Ovary (tissue), 9 donors: ENCODE measurements around the gene TGFBR1. TPM values are rescaled to one million over a fixed set of nuclear protein-coding genes. Genes with fewer than 3 reads are reported as not detected.

Source experiments
- DNase-seq, 5 donors: peaks; one replicate each; pipeline ENCODE4 v3.0.0-alpha.2; 2019 to 2020
- H3K27ac ChIP-seq, 2 donors: fragments of 200-600 bp; one replicate each; pipeline versions ENCODE4 v1.5.1 to v1.8.0; 2019 to 2022
- H3K27me3 ChIP-seq: fragments of 200-600 bp; one replicate; pipeline ENCODE4 v1.8.0; 2022
- H3K36me3 ChIP-seq: fragments of 200-600 bp; sonication (generic); one replicate; pipeline ENCODE4 v1.5.1; 2019
- H3K4me1 ChIP-seq: one replicate; pipeline ENCODE4 v1.8.1; 2013; ENCODE audit warnings: mild to moderate bottlenecking, moderate library complexity; ENCODE audit not compliant: insufficient read depth
- H3K4me3 ChIP-seq: fragments of 200-600 bp; sonication (generic); one replicate; pipeline ENCODE4 v1.5.1; 2017
- H3K9me3 ChIP-seq, 2 donors: fragments of 200-600 bp in 1 of 2; sonication (generic) in 1 of 2; one replicate each; pipeline versions ENCODE4 v1.5.1 to v1.8.1; 2013 to 2019; ENCODE audit warnings: mild to moderate bottlenecking in 1 of 2, moderate library complexity in 1 of 2
- EP300 ChIP-seq: sonication (generic); formaldehyde crosslinking; IDR thresholded peaks from one replicate; pipeline ENCODE4 v1.6.1; 2017; ENCODE audit warnings: antibody characterized with exemption
- POLR2A ChIP-seq: fragments of 450-650 bp; IDR thresholded peaks from one replicate; pipeline ENCODE4 v1.6.1; 2017; ENCODE audit warnings: antibody characterized with exemption, mild to moderate bottlenecking, moderate library complexity
- WGBS, 3 donors: extraction: QIAGEN DNeasy Blood & Tissue Kit in 1 of 3; methylation state at CpG; one replicate each; pipeline versions ENCODE4 v1.1.5 to v1.1.7; 2013 to 2017; 5-methylcytosine and 5-hydroxymethylcytosine counted together
- intact Hi-C, 4 donors: fragments of 100-400 bp; cut with DNase I; formaldehyde crosslinking; loops; one replicate each; pipeline versions ENCODE4 v1.11.0 to v1.15.1; 2022 to 2023
- polyA plus RNA-seq, 2 donors: library from polyadenylated mRNA; stranded (reverse); fragments of 200-250 nt in 1 of 2; fragments of 350-450 nt in 1 of 2; fragmentation: Illumina TruSeq in 1 of 2; extraction: RNeasy Lipid Tissue Mini Kit (QIAGEN cat#74804) in 1 of 2; gene quantifications; one replicate each; pipeline ENCODE4 v1.2.3, GENCODE V29; 2013 to 2014
- total RNA-seq, 7 donors: library from RNA; depleted of rRNA in 2 of 7; stranded (reverse); fragments of >200 nt in 2 of 7; fragmentation: NEBNext Ultra II Directional in 3 of 7; extraction: Animal tissue kit (Norgen Biotek cat#: 25700) in 3 of 7; gene quantifications; one replicate each; pipeline versions ENCODE4 v1.1.0 to v1.2.4, GENCODE V29; 2016 to 2023
- TF ChIP-seq, protein P1 (sequence below), 3 donors: fragments of 450-650 bp in 2 of 3; fragments of 200-600 bp in 1 of 3; IDR thresholded peaks; one replicate each; pipeline versions ENCODE4 v1.5.1 to v1.8.0; 2016 to 2022; ENCODE audit warnings: antibody characterized with exemption in 3 of 3, mild to moderate bottlenecking in 1 of 3
- donor health status: DM: no; HTN: no; CAD: no; lungs with moderate emphysema.
- donor health status: DM: no; HTN: no; CAD: no.
- donor health status: Bipolar disorder and iron deficiency.
- donor health status: DM: yes; HTN: yes; CAD: no.
- donor health status: DM: no; HTN: no; CAD: no.
- donor health status: DM: yes; HTN: yes; CAD: no.

The TGFBR1 gene
- total and polyA plus RNA-seq, 9 donors, result 12.5 to 55.9 (median 38.3) TPM

DNA sequence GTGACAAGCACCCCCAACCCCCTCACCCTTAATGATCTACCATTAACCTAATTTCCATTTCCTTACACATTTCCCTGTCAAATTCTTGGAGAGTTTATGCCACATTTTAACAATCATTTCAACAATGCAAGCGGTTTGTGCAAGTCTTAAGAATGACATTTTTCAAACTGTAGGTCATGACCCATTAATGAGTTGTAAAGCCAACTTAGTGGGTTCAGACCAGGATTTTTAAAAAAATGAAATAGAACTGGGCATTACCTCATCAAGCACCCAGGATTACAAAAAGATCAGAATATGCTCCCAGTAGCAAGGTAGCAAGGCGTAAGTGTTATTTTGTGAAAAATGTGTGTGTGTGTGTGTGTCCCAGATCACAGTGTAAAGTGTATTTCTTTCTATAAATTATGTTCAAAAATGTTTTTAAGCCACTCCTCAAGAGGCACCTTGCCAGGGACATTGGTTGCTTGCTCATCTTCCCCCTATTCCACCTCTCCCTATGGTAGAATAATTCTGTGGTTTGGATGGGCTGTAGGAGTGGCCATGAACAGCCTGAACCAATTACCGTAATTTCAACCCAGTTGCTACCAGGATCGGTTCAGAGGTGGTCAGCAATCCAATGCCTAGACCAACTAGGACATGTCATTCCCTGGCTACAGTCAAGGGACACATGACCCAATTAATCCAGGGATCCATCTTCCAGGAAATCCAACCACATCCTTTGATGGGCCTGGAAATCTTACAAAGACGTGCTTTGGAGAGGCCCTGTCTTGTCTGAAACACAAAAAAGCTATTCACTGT, 14.4 kb upstream of the TGFBR1 start:
- Histone ChIP-seq H3K27me3 (no peaks in the 10 kb centered on the region), H3K4me1 (no peaks in the 10 kb centered on the region), H3K9me3 (no peaks in the 10 kb centered on the region), H3K4me3 (no peak overlapping the region), H3K27ac (no peak overlapping the region), H3K36me3 (no peaks in the 10 kb centered on the region)
- 87 to 91% (median 88%) methylated on average over 5 of the region's 5 CpGs for WGBS, 3 donors
- TF ChIP-seq, protein P1, sequence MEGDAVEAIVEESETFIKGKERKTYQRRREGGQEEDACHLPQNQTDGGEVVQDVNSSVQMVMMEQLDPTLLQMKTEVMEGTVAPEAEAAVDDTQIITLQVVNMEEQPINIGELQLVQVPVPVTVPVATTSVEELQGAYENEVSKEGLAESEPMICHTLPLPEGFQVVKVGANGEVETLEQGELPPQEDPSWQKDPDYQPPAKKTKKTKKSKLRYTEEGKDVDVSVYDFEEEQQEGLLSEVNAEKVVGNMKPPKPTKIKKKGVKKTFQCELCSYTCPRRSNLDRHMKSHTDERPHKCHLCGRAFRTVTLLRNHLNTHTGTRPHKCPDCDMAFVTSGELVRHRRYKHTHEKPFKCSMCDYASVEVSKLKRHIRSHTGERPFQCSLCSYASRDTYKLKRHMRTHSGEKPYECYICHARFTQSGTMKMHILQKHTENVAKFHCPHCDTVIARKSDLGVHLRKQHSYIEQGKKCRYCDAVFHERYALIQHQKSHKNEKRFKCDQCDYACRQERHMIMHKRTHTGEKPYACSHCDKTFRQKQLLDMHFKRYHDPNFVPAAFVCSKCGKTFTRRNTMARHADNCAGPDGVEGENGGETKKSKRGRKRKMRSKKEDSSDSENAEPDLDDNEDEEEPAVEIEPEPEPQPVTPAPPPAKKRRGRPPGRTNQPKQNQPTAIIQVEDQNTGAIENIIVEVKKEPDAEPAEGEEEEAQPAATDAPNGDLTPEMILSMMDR (IDR thresholded peaks at IDR 0.05), result no peak
- TF ChIP-seq EP300 (no peak), POLR2A (no peak)
- intact Hi-C loops, result no loop called here
- DNase-seq, result no peak

DNA sequence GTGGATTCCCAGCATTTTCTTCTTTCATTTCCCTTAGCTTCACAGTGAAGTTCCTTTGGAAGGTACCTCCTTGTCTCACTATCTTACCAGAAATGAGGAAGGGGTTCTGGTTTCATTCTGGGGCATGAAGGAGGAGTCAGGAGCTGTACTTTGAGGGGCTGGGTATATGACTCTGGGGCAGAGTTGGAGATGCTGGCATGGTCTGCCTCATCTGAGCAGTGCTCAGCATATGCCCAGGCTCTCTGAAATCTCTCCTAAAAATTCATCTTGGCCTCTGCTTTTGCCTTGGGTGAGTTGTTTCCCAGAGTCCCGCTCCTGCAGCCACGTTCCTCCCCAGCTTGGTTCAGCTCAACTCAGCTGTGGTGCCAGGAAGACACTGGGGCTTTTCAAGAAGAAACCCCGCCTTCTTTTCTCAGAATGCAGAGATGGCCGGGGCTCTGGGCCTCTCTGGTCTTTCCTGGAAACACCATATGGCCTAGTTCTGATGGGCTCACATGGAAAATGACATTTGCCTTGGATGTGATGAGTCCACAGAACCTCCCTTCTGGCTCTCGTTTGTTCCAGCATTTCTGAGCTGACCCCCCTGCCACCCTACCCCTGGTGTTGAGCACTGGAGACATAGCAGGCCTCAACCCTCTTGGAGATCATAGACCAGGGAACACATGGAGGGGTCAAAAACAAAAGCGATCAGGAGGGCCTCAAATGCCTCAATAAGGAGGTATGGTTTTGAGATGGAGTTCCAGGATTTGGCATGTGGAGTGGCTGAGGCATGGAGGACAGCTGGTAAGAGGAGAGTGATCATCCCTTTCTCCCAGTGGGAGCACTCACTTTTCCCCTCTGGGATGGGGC, 12.0 kb upstream of the TGFBR1 start:
- Histone ChIP-seq H3K9me3 (no peaks in the 10 kb centered on the region), H3K4me3 (no peak overlapping the region), H3K27me3 (no peaks in the 10 kb centered on the region), H3K27ac (no peak overlapping the region), H3K36me3 (no peaks in the 10 kb centered on the region), H3K4me1 (no peaks in the 10 kb centered on the region)
- TF ChIP-seq EP300 (no peak), POLR2A (no peak)
- TF ChIP-seq, protein P1 (IDR thresholded peaks at IDR 0.05), result no peak
- no peak for DNase-seq
- 79 to 91% (median 86%) methylated on average over 6 of the region's 6 CpGs for WGBS, 3 donors
- intact Hi-C loops, result no loop called here

DNA sequence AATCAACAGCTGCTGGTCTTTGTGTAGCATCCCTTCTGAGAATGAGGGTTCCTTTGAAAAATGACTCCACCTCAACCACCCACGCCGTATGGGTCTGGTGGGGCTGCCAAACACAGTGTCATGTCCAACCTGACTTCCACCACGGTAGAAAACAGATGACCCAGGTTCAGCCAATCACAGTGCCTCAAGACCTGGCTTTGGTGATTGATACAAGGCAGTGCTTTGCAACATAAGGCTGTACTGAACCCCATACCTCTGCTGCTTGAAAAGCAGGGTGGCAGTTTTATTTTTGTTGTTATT, 11.5 kb upstream of the TGFBR1 start:
- DNase-seq, result no peak
- no peak overlapping the region for H3K27ac ChIP-seq
- no peaks in the 10 kb centered on the region for H3K9me3 ChIP-seq
- no peak for TF ChIP-seq POLR2A
- TF ChIP-seq EP300, result no peak
- TF ChIP-seq, protein P1 (IDR thresholded peaks at IDR 0.05), result no peak
- H3K4me3 ChIP-seq, result no peak overlapping the region
- H3K36me3 ChIP-seq, result no peaks in the 10 kb centered on the region
- intact Hi-C loops, result no loop called here
- H3K4me1 ChIP-seq, result no peaks in the 10 kb centered on the region
- H3K27me3 ChIP-seq, result no peaks in the 10 kb centered on the region
- WGBS, 3 donors, result 71 to 77% (median 73%) methylated on average over 3 of the region's 3 CpGs

DNA sequence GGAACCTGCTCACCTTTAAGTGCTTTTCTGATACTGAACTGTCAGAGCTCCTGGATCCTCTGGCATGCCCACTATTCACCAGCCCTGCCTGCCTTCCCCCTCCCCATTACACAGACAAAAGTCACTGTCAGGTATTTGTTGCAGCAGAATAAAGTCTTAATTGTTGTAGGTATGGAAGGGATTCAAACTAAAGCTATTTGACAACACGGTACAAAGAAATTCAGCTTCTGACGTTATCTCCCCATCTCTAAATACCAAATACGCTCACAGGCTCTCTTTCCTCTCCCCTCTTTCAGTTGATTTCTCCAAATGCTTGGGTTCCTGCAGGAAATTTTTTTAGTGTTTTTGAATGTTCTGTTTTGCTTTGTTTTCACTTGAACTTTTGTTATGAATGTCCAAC, 9.3 kb upstream of the TGFBR1 start:
- Histone ChIP-seq H3K27ac (no peak overlapping the region), H3K4me1 (no peaks in the 10 kb centered on the region), H3K36me3 (no peaks in the 10 kb centered on the region), H3K9me3 (no peaks in the 10 kb centered on the region), H3K27me3 (no peaks in the 10 kb centered on the region), H3K4me3 (no peak overlapping the region)
- TF ChIP-seq, protein P1 (IDR thresholded peaks at IDR 0.05), result no peak
- TF ChIP-seq POLR2A, result no peak
- TF ChIP-seq EP300, result no peak
- intact Hi-C loops, result no loop called here
- 50 to 63% (median 62%) methylated on average over 3 of the region's 3 CpGs for WGBS, 3 donors
- DNase-seq, result no peak
